Adrenal gland (tissue), 12 donors: ENCODE data around the gene ARHGEF4. TPM values are rescaled to one million over a fixed set of nuclear protein-coding genes. Genes with fewer than 3 reads are reported as not detected.

ENCODE experiments used
- DNase-seq, 7 donors: peaks; one replicate each; pipeline ENCODE4 v3.0.0-alpha.2; 2019 to 2020
- H3K27ac ChIP-seq, 5 donors: fragments of 200-600 bp; sonication (generic) in 4 of 5; 1 replicate in 3 of 5; 2 replicates in 2 of 5; pipeline versions ENCODE4 v1.5.1 to v1.8.0; 2016 to 2020; ENCODE audit warnings: mild to moderate bottlenecking in 1 of 5
- H3K27me3 ChIP-seq: fragments of 200-600 bp; 2 replicates; pipeline ENCODE4 v1.8.0; 2021
- H3K36me3 ChIP-seq, 2 donors: fragments of 200-600 bp; replicated peaks in 1 of 2; 1 replicate in 1 of 2; 2 replicates in 1 of 2; pipeline versions ENCODE4 v1.5.1 to v1.8.0; 2018 to 2022
- H3K4me1 ChIP-seq, 2 donors: fragments of 200-600 bp; replicated peaks in 1 of 2; 1 replicate in 1 of 2; 2 replicates in 1 of 2; pipeline versions ENCODE4 v1.5.1 to v1.8.0; 2018 to 2021
- H3K4me3 ChIP-seq, 4 donors: fragments of 200-600 bp; sonication (generic) in 3 of 4; one replicate each; pipeline ENCODE4 v1.5.1; 2016 to 2018
- H3K9me3 ChIP-seq, 3 donors: fragments of 200-600 bp; sonication (generic) in 1 of 3; replicated peaks in 1 of 3; 1 replicate in 2 of 3; 2 replicates in 1 of 3; pipeline versions ENCODE4 v1.5.1 to v1.8.0; 2016 to 2021
- POLR2A ChIP-seq, 2 donors: fragments of 450-650 bp; IDR thresholded peaks; one replicate each; pipeline ENCODE4 v1.6.1; 2017; ENCODE audit warnings: antibody characterized with exemption in 2 of 2, mild to moderate bottlenecking in 2 of 2, moderate library complexity in 1 of 2
- whole genome bisulfite sequencing, 4 donors: extraction: QIAGEN DNeasy Blood & Tissue Kit in 2 of 4; methylation state at CpG; one replicate each; pipeline versions ENCODE4 v1.1.5 to v1.1.7; 2013 to 2017; 5-methylcytosine and 5-hydroxymethylcytosine counted together
- intact Hi-C, 2 donors: fragments of 100-400 bp; cut with DNase I; formaldehyde crosslinking; loops; one replicate each; pipeline versions ENCODE4 v1.14.1 to v1.15.0; 2022 to 2023
- polyA plus RNA-seq, 3 donors: library from polyadenylated mRNA; stranded (reverse); fragments of 200-250 nt in 2 of 3; fragments of 350-450 nt in 1 of 3; fragmentation: Illumina TruSeq in 1 of 3; extraction: RNeasy Lipid Tissue Mini Kit (QIAGEN cat#74804) in 1 of 3; gene quantifications; one replicate each; pipeline ENCODE4 v1.2.3, GENCODE V29; 2013 to 2014
- total RNA-seq, 9 donors: library from RNA; depleted of rRNA in 4 of 9; stranded (reverse); fragments of >200 nt in 4 of 9; fragments of 120-200 nt in 1 of 9; fragmentation: NEBNext Ultra II Directional in 1 of 9; extraction: Animal tissue kit (Norgen Biotek cat#: 25700) in 1 of 9; gene quantifications; one replicate each; pipeline versions ENCODE4 v1.1.0 to v1.2.4, GENCODE V29; 2013 to 2023
- TF ChIP-seq, protein P1 (sequence below), 6 experiments: fragments of 450-650 bp in 4 of 6; fragments of 200-600 bp in 2 of 6; sonication (generic) in 1 of 6; IDR thresholded peaks; 1 replicate in 5 of 6; 2 replicates in 1 of 6; pipeline versions ENCODE4 v1.5.1 to v1.8.0; 2016 to 2021; ENCODE audit warnings: antibody characterized with exemption in 6 of 6, mild to moderate bottlenecking in 2 of 6, moderate library complexity in 1 of 6
- donor health status: healthy with polysubstance abuse.
- donor health status: Bipolar disorder and iron deficiency.
- donor health status: DM: yes; HTN: yes; CAD: no.
- donor health status: DM: no; HTN: no; CAD: no.
- donor health status: DM: no; HTN: no; CAD: no.
- donor health status: DM: yes; HTN: yes; CAD: no.

ARHGEF4 gene
- total and polyA plus RNA-seq, 12 donors, result 0.97 to 40.4 (median 5.1) TPM

DNA sequence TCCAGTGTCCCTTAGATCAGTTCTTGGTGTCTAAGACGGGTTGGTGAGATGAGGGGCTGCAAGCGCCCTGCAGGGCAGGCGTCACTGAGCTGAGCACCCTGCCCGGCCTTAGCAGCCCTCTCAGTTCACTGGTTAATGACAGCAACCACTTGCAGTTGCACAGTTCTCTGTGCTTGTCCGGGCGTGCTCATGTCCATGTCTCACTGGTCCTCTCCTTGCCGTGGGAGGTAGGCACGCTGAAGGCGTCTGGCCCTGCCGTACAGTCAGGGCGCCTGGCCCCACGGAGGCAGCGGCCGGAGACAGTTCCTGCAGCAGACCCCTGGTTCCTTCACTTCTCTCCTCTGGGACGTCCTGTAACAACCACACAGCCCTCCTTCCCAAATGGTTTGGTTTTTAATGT is 75.3 kb downstream of the ARHGEF4 start:
- Histone ChIP-seq H3K9me3 (no peaks in the 10 kb centered on the region), H3K4me3 (no peak overlapping the region), H3K4me1 (no peaks in the 10 kb centered on the region), H3K27ac (no peak overlapping the region), H3K36me3 (no peaks in the 10 kb centered on the region), H3K27me3 (peaks cover 13% of the 10 kb centered on the region)
- DNase-seq, result no peak
- WGBS, 4 donors, result 63 to 82% (median 77%) methylated on average over 11 to 15 of the region's 15 CpGs
- intact Hi-C loops, result no loop called here
- no peak for TF ChIP-seq POLR2A (IDR thresholded peaks at IDR 0.05)
- TF ChIP-seq, protein P1, sequence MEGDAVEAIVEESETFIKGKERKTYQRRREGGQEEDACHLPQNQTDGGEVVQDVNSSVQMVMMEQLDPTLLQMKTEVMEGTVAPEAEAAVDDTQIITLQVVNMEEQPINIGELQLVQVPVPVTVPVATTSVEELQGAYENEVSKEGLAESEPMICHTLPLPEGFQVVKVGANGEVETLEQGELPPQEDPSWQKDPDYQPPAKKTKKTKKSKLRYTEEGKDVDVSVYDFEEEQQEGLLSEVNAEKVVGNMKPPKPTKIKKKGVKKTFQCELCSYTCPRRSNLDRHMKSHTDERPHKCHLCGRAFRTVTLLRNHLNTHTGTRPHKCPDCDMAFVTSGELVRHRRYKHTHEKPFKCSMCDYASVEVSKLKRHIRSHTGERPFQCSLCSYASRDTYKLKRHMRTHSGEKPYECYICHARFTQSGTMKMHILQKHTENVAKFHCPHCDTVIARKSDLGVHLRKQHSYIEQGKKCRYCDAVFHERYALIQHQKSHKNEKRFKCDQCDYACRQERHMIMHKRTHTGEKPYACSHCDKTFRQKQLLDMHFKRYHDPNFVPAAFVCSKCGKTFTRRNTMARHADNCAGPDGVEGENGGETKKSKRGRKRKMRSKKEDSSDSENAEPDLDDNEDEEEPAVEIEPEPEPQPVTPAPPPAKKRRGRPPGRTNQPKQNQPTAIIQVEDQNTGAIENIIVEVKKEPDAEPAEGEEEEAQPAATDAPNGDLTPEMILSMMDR (IDR thresholded peaks at IDR 0.05), result no peak

DNA sequence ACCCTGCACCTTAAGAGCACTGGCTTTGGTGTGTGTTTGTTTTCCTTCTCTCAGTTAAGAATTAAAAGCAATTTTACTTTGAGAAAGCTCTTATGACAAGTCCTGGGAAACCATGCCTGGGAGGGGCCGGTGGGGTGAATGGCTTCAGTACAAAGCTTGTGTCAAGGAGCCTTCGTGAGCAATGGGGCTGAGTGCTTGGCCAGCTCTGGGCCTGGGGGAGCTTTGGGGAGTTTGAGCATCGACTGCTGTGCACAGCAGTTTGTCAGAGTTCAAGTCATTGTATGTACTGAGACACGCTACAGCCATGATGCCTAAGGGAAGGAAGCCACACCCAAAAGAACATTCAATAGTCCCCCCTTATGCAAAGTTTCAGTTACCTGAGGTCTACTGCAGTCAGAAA is 75.8 kb downstream of the ARHGEF4 start:
- WGBS, 4 donors, result 46 to 68% (median 59%) methylated on average over 4 of the region's 4 CpGs
- DNase-seq, result no peak
- Histone ChIP-seq H3K4me1 (no peaks in the 10 kb centered on the region), H3K36me3 (no peaks in the 10 kb centered on the region), H3K9me3 (no peaks in the 10 kb centered on the region), H3K4me3 (no peak overlapping the region), H3K27me3 (peaks cover 13% of the 10 kb centered on the region), H3K27ac (no peak overlapping the region)
- no peak for TF ChIP-seq POLR2A (IDR thresholded peaks at IDR 0.05)
- TF ChIP-seq, protein P1 (IDR thresholded peaks at IDR 0.05), result no peak
- intact Hi-C loops, result no loop called here

DNA sequence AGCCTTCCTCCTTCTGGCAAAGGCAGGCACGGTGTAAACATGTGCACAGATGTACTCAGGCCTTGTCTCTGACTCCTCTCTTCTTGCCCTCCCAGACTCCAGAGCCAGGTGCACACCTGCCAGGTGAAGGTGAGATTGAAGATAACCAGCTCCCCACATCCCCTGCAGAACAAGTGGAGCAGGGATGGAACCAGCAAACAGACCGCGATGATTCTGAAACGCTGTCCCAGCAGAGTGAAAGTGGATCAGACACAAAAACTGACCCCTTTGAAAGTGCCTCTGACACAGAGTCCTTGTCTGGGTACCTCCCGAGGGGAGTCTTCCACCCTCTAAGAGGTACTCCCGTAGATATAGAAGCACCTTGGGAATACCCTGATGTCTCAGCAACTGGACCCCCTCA is 77.2 kb downstream of the ARHGEF4 start:
- WGBS, 4 donors, result 70 to 90% (median 87%) methylated on average over 6 of the region's 6 CpGs
- no peak overlapping the region for H3K27ac ChIP-seq
- no peak for DNase-seq
- H3K9me3 ChIP-seq, result no peaks in the 10 kb centered on the region
- TF ChIP-seq, protein P1 (IDR thresholded peaks at IDR 0.05), result no peak
- no peak for TF ChIP-seq POLR2A (IDR thresholded peaks at IDR 0.05)
- peaks cover 13% of the 10 kb centered on the region for H3K27me3 ChIP-seq
- no peaks in the 10 kb centered on the region for H3K4me1 ChIP-seq
- intact Hi-C loops, result no loop called here
- H3K36me3 ChIP-seq, result no peaks in the 10 kb centered on the region
- no peak overlapping the region for H3K4me3 ChIP-seq

DNA sequence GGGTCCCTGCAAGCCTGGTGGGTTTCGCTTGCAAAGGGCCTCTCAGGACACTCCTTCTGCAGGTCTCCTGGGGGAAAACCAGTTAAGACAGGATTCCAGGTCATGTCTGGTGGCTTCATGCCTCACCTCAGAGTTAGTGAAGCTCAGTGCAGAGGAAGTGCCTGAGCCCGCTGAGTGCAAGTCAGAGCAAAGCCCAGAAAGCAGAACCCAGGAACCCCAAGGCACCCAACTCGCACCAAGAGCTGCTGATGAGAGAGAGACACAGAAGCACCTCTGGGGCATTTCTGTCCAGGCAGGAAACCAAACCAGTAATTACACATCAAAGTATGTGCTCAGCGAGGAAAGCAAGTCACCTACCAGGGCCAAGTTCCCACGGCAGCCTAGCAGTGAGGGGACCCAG is 78.4 kb downstream of the ARHGEF4 start:
- 85 to 89% (median 87%) methylated on average over 4 to 5 of the region's 5 CpGs for WGBS, 4 donors
- Histone ChIP-seq H3K27ac (no peak overlapping the region), H3K4me1 (no peaks in the 10 kb centered on the region), H3K4me3 (no peak overlapping the region), H3K36me3 (no peaks in the 10 kb centered on the region), H3K9me3 (no peaks in the 10 kb centered on the region), H3K27me3 (peaks cover 13% of the 10 kb centered on the region)
- TF ChIP-seq, protein P1 (IDR thresholded peaks at IDR 0.05), result no peak
- no peak for TF ChIP-seq POLR2A (IDR thresholded peaks at IDR 0.05)
- DNase-seq, result no peak
- intact Hi-C loops, result no loop called here
